NCI-H1436 treated with DMSO at 0.1 percent for 48 hours (cell line): ENCODE data around the gene LRRC4.

Source experiments
- DNase-seq: peaks from one replicate; lab custom pipeline; 2025; lab: John Stamatoyannopoulos, UW

The LRRC4 gene

DNA sequence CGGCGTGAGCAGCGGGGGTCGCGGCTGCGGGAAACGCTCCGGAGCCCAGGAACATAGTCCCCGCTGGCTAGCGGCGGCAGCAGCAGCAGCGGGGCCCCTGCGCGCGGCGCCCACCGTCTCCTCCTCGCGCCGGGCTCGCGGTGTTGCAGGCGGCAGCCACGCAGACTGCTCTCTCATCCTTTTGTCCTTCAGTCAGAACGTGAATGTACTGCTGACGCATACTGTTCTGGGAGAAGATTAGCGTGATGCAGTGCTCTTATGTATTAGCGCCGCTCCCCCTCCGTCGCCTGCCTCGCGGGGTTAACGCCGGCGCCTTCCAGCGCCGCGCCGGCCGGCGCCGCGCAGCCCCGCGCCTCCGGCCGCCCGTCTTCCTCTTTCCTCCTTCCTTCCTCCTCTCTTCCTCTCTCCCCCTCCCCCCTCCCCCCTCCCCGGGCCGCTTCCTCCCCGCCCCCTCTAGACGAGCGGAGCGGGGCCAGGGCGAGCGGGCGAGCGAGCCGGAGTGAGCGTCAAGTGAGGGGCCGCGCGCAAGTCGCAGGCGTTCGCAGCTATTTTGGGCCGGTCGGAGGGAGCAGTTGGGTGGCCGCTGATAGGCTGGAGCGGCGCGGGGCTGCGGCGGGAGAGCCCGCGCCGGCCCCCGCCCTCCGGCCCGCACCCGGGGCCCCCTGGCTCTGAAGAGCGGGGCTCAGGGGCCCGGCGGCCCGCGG is 816 bp upstream of the LRRC4 start:
- DNase-seq = no peak

DNA sequence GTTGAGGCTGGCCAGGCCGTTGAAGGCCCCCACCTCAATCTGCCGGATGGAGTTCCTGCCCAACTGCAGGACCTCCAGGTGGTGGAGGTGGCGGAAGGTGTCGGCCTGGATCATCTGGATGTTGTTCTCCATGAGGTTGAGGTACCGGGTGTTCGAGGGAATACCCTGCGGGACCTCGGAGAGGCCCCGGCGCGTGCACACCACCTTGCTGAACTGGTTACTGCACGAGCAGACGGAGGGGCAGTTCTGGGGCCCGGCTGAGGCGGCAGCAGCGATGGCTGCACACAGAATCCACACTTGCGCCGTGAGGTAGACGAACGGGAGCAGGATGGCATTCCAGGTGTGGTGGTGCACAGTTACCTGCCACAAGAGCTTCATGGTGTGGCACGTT is 979 bp downstream of the LRRC4 start:
- no peak for DNase-seq

DNA sequence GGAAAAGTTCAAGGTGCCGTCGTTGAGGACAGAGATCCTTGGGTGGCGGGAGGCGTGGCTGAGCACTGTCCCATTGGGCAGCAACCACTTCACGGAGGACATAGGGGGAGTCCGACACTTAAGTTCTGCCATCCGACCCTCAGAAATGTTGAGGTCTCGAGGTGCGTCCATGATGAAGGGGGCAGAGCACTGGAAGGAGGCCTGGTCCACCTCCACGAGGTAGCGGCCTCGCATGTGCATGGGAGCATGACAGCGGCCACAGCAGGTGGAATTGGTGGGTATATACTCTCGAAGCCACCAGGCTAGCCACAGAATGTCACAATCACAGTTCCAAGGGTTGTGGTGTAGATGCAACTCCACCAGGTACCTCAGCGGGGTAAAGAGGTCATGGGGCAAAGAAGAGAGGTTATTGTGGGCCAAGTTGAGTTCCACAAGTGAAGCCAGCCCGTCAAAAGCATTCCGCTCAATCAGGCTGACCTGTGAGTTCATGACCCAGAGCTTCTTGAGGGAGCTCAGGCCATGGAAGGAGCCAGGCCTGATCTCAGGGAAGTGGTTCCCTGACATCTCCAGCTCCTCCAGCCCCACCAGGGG is 1.7 kb downstream of the LRRC4 start:
- DNase-seq = no peak

DNA sequence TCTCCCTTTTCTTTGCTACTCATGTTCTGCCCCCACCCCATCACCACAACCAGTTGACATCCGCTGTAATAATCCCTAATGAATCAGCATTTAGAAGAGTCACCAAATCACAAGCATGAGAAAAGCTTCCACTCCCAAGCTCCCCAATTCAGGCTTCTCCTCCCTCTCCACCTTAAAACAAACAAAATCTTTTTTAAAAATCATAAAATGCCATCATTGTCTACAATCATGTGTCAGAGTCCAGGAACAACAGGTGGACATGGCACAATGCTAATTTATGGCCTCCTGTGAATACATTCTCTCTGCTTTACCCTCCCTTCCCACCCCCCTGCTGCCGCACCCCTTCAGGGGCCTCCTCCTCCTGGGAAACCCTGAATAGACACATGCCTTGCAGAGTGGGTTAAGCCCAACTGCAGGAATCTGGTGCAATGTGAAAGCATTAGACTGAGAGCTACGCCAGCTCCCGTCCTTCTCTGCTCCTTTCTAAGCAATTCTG is 3.7 kb downstream of the LRRC4 start:
- no peak for DNase-seq

DNA sequence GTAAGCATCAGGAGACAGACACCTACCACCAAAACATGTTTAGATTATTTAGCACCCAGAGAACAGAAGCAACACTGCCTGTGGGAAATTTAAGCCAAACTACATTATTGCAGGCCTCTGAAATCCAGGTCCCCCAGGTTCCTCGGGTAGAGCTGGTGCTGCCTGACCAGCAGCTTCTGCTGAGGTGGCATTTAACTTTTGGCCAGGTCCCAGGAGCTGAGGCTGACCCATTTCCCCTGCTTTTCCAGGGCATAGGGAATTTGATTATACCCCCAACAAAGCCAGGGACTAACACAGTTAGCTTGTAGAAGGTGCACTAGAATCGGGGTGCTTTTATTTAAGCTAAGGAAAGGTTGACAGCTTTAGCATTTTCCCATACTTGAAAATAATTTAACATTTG is 4.7 kb downstream of the LRRC4 start:
- no peak for DNase-seq

DNA sequence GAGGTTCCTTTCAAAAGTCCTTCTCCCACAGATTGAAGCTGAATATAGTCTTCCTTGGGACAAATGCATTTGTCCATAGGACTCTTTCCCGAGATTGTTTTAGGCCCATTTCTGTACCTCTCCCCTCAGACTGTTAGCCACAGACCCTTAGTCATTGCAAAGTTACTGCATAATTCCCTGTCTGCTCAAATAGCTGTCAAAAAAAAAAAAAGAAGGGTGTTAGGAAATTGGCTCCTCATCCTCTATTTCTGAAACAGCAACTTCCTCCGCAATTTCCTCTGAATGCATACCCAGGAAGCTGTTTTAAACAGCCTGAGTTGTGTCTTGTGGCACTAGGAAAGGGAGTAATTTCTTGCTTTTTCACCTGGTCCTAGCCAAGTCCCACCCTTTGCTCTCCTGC is 5.4 kb downstream of the LRRC4 start:
- DNase-seq = no peak

DNA sequence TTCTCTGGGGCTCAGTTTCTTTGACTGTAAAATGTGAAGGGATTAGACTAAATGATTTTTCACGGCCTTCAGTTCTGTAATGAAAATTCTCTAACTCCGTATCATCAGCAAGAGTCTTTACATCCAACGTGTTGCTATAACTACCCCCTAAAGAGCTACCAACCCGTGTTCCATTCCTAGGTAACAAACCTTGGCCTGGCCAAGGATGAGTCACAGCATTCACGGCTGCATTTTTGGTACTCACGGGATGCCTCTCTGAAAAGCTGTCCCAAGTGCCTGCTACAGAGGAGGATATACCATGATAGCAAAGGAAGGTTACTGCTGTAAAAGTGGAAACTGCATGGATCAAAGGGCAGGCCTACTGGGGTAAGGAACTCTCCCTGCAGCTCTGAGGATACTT is 5.9 kb downstream of the LRRC4 start:
- no peak for DNase-seq

DNA sequence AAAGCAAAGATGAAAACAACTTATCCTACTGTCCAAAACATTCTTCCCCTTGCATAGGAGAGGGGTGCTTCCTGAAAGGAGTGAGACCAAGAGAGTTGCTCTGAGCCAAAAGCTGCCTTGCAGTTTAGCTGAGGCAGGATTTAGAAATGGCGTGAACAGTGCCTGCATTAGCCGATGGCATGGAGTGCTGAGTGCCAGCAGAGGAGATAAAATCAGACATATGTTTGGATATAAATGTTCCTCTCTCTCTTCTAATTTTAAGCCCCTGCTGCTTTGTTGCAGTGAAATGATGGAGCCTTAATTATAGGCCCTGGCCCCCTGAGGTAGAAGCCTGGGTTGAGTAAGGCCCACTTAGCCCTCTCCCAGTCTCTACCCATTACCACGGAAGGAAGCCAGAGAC is 7.1 kb downstream of the LRRC4 start:
- no peak for DNase-seq

DNA sequence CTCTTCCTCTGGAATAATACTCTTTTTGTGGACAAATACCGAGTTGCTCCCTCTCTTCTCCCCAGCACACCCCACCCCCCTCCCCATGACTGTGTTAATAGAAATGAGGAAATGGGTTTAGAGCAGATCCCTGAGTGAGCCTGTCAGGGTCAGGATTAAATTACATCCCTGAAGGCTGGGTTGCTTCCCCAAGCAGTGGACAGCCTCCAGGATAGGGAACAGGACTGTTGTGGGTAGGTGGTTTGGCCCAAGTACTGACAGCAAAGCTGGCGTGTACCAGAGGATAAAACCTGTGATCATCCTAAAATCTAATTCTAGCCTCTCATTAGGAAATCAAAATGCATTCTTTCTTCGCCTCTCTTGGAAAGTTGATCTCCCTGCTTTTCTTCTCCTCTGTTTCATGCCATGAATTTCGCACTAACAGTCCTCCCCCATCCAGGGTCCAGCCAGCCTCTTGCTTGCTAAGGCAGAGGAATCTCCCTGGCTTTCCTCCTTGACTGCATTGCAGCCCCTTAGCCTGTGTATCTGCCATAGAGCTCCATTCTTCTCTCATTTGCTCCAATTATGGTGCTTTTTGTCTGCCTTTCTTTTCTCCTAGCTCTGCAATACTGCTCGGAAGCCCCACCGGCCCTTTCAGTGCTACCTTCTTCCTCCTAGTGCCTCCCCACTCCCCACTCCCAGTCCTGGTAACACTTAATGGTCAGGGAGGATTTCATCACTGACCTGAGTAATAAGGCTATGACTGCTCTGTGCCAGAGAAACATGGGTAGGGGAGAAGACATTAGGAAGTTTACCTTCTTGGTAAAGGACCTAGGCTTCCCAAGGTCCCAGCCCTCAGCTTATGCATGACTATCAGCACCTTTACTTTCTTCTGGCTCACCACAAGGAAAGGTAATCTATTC is 8.4 kb downstream of the LRRC4 start:
- DNase-seq = no peak

DNA sequence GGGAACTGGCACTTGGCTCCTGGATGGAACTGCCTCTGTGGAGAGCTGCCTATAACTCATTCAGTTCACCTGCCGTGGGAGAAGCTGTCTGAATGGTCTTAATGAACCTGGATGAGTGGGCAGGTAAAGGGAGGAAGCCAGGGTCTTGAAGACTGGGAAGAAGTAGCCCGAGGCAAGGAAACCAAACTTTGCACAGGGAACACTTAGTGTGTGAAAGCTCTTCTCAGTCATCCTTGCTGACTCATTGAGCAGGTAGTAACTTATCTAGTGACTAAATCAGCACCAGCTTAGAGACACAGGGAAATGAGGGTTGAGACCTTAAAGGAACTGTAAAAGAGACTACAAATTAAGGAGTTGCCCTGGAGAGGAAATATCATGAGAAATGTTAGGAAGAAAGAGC is 9.9 kb downstream of the LRRC4 start:
- no peak for DNase-seq

DNA sequence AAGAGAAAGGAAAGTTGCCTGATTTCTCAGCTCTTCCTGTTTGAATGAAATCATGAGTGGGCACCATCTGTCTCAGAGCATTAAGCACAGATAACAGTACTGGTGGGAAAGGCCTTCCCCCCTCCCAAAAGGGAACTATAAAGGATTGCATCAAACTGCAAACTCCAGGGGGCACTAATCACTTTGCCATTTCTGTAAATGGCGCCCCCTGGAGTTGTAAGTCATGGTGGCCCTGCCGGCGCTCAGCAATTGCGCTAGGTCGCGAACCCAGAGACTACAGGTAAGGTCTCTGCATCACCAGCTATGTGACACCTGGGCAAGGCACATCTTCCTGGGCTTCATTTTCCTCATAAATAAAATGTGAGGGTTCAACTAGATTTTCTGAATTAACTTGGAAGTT is 11.1 kb downstream of the LRRC4 start:
- DNase-seq = no peak

DNA sequence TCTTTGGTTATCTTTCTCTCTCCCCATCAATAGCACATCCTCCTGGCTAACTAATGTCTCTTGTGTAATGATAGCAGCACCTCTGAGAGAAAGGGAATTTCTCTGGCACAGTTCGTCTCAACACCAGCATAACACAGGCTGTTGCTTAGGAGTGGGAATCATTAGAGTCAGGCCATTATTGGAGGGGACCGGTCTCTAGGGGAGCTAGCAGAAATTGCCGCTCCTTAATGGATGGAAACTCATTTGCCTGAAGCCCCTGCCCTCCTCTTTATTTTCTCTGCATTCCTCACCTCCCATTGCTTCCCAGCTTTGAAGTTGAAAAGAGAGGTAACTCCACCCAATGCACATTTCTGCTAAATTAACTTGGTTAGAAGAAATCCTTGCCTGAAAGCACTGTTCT is 11.9 kb downstream of the LRRC4 start:
- no peak for DNase-seq

DNA sequence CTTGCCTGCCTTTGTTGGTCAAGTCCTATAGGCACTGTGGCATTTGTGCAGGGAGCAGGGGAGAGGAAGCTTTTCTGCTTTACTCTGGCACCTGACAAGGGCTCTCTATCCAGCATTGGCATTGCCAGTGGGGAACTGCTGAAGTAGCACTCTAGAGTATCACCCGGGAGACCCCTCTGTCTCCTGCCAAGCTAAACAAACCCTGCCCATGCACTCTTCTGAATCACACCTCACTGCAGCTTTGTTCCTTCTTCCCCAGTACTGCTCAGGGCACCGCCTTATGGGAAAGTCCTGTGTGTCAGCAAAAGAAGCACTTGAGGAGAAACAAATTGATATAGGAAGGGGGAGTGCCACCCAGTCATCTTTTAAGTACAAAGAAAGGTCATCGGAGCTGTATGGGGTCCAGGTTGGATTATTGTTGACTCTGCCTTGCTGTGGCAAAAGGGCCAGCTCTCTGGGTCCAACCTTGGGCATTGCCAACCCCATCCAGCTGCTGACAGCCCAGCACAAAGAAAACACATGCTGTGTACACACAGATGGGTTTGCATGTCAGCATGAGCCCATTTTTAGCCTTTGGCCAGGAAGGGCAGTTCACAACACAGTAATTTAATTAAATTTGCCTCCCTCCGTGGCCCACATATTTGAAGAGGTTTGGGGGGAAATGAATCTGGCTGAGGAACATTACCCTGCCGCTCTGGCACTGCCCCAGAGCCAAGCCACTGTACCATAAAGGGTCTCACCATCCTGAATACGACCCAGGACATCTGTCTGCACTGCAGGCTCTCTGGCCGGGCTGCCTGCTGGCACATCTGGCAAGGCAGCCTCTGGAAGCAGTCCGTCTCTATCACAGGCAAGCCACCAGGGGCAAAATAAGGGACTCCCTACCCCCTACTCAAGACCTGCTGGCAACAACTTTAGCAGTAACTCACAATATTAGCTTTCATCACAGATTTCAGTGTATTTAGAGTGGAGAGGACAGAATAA is 13.1 kb downstream of the LRRC4 start:
- no peak for DNase-seq

DNA sequence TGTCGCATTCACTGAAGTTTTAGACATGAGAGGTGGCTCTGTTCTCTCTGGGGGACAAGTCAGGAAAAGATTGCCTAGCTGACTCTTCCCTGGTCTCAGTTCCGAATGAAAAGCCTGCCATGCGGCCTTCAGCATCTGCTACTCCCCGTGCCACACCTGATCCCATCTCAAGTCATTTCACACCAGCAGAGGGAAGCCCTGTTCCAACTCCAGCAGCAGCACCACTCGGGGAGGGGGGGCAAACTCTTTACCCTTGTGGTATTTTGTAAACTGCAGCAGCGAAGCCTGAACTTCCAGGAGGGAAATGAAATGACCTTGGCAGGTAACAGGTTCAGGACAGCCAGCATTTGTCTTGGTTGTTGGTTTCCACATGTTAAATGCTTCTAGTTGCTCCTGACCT is 13.8 kb downstream of the LRRC4 start:
- no peak for DNase-seq

DNA sequence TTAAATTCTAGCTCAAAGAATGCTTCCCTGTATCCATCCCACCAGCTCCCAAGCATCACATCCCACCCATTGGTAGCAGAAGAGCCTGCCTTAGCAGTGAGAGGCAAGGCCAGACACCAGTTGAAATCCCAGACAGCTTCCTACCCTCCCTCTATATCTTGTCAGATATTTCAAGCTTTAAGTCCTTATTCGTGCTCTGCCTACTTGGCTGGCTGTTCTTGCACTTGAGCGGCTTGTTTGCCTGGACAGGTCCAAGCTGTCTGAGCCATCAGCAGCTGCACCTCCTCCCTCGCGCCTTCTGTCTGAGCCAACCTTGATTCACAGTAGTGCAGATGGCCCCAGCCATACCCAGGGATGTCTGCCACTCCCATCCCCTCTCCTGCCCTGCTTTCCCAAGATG is 16.4 kb downstream of the LRRC4 start:
- no peak for DNase-seq

DNA sequence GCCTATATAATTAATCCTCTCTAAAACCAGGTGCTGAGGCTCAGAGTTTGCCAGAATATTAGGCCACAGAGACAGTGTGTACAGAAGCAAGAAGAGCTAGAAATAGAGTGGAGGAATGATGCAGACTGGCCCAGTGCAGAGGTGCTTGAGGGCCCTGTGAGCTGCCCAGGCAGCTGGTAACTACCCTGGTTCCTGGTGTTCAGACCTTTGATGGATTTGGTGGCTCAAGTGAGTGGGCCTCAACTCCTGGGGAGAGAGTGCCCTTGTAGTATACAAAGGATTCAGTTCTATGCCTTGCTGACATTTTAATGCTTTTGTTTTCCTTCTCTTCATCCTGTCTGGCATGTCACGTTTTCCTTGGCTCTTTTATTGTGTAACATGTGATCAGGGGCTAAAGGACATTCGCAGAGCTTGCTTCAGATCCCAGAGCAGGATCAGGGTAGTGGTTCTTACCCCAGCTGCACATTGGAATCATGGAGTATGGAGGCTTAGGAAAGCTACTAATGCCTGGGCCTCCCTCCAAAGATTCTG is 20.0 kb downstream of the LRRC4 start:
- no peak for DNase-seq

DNA sequence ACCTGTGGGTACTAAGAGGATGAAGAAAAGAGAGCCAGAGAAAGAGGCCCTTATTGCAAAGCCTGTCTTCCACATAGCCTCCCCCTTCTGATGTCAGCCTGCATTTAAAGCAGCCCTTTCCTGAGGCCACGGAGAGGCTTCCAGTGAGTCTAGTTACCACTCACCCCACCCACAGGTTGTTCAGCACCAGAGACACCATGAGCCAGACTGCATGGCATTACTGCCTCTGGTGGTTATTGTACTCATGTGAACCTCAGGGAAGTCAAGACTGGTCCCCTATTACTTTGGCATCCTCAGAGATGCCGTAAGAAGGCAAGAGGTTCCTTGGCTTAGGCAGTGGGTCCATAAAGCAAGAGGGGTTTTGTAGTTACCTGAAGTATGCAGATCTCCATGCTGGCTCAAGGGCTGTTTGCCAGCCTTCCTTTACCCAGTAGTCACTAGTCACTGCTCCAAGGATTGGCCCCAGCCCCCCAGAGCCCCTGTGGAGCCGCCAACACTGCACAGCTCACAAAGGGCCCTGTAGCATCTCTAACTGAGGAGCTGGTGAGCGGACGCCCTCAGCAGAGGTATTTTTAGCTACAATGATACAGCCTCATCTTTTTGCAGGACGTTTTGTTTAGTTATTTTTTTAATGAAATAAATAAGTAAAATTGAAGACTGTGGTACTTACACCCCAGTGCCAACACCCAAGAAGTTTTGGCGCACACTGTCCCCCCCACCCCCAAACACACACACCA is 20.7 kb downstream of the LRRC4 start:
- DNase-seq = no peak

DNA sequence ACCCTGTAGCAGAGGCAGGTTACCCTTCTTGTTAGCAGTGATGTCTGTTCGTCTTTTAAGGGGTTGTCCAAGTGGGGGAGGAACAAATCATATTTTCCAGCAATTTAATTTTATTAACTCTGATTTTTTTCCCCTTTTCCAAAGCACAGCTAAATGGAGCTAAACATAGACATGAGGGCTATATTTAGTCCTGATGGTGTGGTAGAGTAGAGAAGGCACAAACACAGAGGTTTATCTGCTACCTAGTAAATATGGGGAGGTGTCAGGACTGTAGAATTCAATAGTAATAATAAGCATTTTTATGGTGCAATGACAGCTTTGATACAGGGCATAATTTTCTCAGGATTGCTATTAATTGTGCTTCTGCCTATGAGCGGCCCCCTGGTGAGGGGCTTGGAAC is 22.5 kb downstream of the LRRC4 start:
- DNase-seq = no peak

DNA sequence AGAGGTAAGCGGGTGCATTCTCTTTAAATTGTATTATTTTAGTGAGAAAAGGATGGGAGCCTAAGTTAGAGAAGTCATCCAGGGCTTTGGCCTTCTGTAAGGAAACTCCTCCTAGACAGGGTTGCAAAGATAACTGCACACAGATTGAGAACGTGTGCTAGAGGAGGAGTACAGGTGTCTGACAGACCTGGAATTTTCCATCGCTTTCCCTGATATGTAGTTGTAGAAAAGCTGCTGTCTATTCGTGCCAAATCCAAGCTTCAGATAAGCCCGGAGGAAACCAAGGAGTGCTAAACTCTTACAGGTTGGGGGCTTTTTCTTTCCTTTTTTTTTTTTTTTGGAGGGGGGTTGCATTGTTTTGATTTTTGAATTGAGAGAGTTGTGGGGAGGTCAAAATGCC is 23.1 kb downstream of the LRRC4 start:
- DNase-seq = no peak

DNA sequence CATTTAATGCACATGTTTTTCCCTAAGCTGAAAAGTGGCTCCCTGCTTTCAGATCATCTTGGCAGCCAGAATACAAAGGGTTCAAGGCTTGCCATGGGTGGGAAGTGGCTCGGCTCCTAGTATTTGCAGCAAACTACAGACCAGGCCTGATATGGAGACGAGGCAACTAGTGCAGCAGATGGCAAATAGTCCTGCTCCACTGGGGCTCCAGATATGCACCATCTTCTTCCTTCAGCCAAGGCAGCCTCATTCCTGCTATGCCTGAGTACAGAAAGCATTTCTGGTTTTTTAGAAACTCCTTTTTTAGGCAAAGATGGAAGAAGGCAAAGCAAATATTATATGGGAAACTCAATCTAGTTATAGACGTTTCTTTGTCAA is 23.9 kb downstream of the LRRC4 start:
- no peak for DNase-seq
